Thyroid gland (tissue), 4 donors: ENCODE data around the gene KATNA1.

ENCODE experiments used
- CTCF ChIP-seq, 6 experiments: fragments of 200-600 bp in 3 of 6; fragments of 450-650 bp in 3 of 6; sonication (generic) in 3 of 6; IDR thresholded peaks; one replicate each; pipeline ENCODE4 v1.5.1; 2016 to 2019; ENCODE audit warnings: antibody characterized with exemption in 6 of 6, mild to moderate bottlenecking in 2 of 6, inconsistent platforms in 1 of 6, moderate library complexity in 1 of 6
- POLR2A ChIP-seq, 2 donors: fragments of 450-650 bp; IDR thresholded peaks; one replicate each; pipeline ENCODE4 v1.6.1; 2017; ENCODE audit warnings: antibody characterized with exemption in 2 of 2, mild to moderate bottlenecking in 2 of 2, moderate library complexity in 1 of 2

- no peak for TF ChIP-seq CTCF (IDR thresholded peaks at IDR 0.05)
- no peak for TF ChIP-seq POLR2A (IDR thresholded peaks at IDR 0.05)
Measured at GRCh38 chr6:149614337-149614736, 34.2 kb downstream of the KATNA1 start.
